Measurements from ENCODE around the gene BBS9. TPM values are rescaled to one million over a fixed set of nuclear protein-coding genes. Genes with fewer than 3 reads are reported as not detected.

Gene BBS9
- total and polyA plus RNA-seq, 2 of the 4 experiments (the other 2 are of a cell fraction): 7.9 to 9.5 TPM

DNA sequence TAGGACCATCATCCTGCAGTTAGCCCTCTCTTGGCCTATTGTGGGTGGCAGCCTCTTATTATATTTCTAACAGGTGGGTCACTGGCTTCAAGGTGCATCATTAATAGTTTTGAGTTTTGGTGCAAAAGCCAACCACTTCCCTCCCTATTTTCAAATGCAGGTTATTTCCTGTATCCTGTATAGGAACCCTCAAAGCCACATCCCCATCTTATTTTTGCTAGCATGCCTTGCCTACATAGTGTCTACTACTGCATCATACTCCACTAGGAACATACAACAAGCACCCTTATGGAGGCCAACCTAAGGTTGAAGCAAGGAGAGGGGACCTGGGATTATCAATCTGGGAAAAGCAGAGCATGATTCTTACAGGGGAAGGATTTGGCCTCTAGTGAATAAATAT, 264.4 kb downstream of the BBS9 start:
- H4K91ac ChIP-seq (ENCODE audit: insufficient read depth, low read depth, low read length): no peak overlapping the region
- no peak overlapping the region for H2BK5ac ChIP-seq (ENCODE audit: low read depth, low read length, poor library complexity, severe bottlenecking)
- no peak overlapping the region for H4K8ac ChIP-seq (ENCODE audit: low read depth in 2 of 2, low read length in 2 of 2)
- H2BK120ac ChIP-seq (ENCODE audit: low read depth, low read length): no peak overlapping the region
- intact Hi-C loops (cut with micrococcal nuclease) (no loop called here), in situ Hi-C loops (cut with MboI; ENCODE audit: low sequenced_read_pairs) (no loop called here), dilution Hi-C loops (cut with HindIII; ENCODE audit: low sequenced_read_pairs, unreplicated experiment) (no loop called here)
- no peak overlapping the region for H3K23ac ChIP-seq (ENCODE audit: low read depth, low read length)
- H2AFZ ChIP-seq (replicated peaks; ENCODE audit: low read length, poor library complexity): no peak overlapping the region
- no peak overlapping the region for H3K56ac ChIP-seq (ENCODE audit: extremely low read depth, insufficient read depth, low read length)
- ChIA-PET POLR2A (ENCODE audit: unreplicated experiment) (no interaction called here), CTCF (no interaction called here)
- no peaks in the 10 kb centered on the region for H3K4me1 ChIP-seq (ENCODE audit: control insufficient read depth, insufficient read depth, low read length)
- no peak overlapping the region for H4K5ac ChIP-seq (ENCODE audit: low read depth, low read length)
- H3K4me2 ChIP-seq (ENCODE audit: low read depth, low read length): no peak overlapping the region
- no peaks in the 10 kb centered on the region for H3K79me1 ChIP-seq (ENCODE audit: low read depth in 1 of 2, low read length in 2 of 2)
- H3K9me3 ChIP-seq (ENCODE audit: control insufficient read depth, insufficient read depth, low read length): no peaks in the 10 kb centered on the region
- H3K4ac ChIP-seq (ENCODE audit: low read depth, low read length): no peak overlapping the region
- H2BK15ac ChIP-seq (ENCODE audit: low read depth, low read length): no peak overlapping the region
- H3K36me3 ChIP-seq (ENCODE audit: control insufficient read depth, insufficient read depth, low read length): no peaks in the 10 kb centered on the region
- H2AK5ac ChIP-seq (ENCODE audit: low read depth, low read length): no peak overlapping the region
- H2AK9ac ChIP-seq (replicated peaks; ENCODE audit: low read depth, low read length, poor library complexity): no peak overlapping the region
- ATAC-seq (ENCODE audit: low read depth): no peak
- H3K27me3 ChIP-seq (ENCODE audit: control insufficient read depth, insufficient read depth, low read length): no peaks in the 10 kb centered on the region
- H3K14ac ChIP-seq (replicated peaks; ENCODE audit: low read depth, low read length): no peak overlapping the region
- H4K20me1 ChIP-seq (ENCODE audit: insufficient read depth, low read length): no peaks in the 10 kb centered on the region
- H3K4me3 ChIP-seq (ENCODE audit: insufficient read depth, low read depth, low read length): no peak overlapping the region
- H3K9me1 ChIP-seq (ENCODE audit: insufficient read depth, low read length): no peaks in the 10 kb centered on the region
- no peak for DNase-seq
- no peak overlapping the region for H3K27ac ChIP-seq (ENCODE audit: insufficient read depth, low read length)
- no peak overlapping the region for H3K9ac ChIP-seq (ENCODE audit: low read depth, low read length)
- no peak overlapping the region for H3K18ac ChIP-seq (ENCODE audit: low read depth, low read length)
- no peak overlapping the region for H2BK20ac ChIP-seq (ENCODE audit: low read depth, low read length)
- no TSS peak for BruUV-seq (replicated peaks)
- no peak for TF ChIP-seq SMC3 (IDR thresholded peaks at IDR 0.05; ENCODE audit: low read depth, low read length)
